Activated naive CD4-positive, alpha-beta T cell treated with anti-CD3 and anti-CD28 coated beads, Interleukin-2, amount 10 ng/mL, durations not matched to agents 7 days and 5 days (primary cell): ENCODE results near the gene TIGIT.

Experiments used
- CTCF ChIA-PET: fragments of 350-600 bp; sonication (Branson Sonifier 250); formaldehyde crosslinking; loops from one replicate; lab custom pipeline; 2021; ENCODE audit warnings: antibody characterized with exemption; lab: Charles Lee
- DNase-seq: peaks from one replicate; pipeline ENCODE4 v3.0.0-alpha.2; 2020
- H3K27ac Mint-ChIP-seq: one replicate; pipeline ENCODE4 v1.8.0; 2021; ENCODE audit warnings: mild to moderate bottlenecking, moderate library complexity, mixed read lengths
- H3K27me3 Mint-ChIP-seq: one replicate; pipeline ENCODE4 v1.8.0; 2021; ENCODE audit warnings: mild to moderate bottlenecking, mixed read lengths
- H3K36me3 Mint-ChIP-seq: one replicate; pipeline ENCODE4 v1.8.0; 2021; ENCODE audit warnings: mixed read lengths
- H3K4me1 Mint-ChIP-seq: one replicate; pipeline ENCODE4 v1.8.0; 2021; ENCODE audit warnings: mixed read lengths
- H3K4me3 Mint-ChIP-seq: one replicate; pipeline ENCODE4 v1.8.0; 2021; ENCODE audit warnings: mild to moderate bottlenecking, moderate library complexity, mixed read lengths
- H3K9me3 Mint-ChIP-seq: one replicate; pipeline ENCODE4 v1.8.0; 2021; ENCODE audit warnings: mixed read lengths

The TIGIT gene

DNA sequence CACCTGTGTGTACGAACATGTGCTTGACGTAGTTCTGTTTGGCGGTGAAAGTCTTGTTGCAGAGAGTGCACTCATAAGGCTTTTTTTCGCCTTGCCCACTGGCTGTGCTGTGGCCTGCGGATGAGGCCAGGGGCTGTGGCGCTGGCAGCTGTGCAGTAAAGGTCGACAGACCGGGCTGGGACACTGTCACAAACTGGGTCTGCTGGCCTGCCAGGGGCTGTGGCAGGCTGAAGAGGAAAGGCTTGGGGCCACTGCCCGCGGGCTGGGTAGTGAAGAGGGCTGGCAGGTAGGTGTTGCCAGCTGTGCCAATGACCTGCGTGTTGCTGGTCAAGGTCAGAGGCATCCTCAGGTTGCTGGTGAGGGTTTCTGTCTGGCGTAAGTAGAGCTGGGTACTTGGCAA lies 56.4 kb downstream of the TIGIT start:
- Mint-ChIP-seq H3K27ac (no peak overlapping the region), H3K36me3 (no peaks in the 10 kb centered on the region)

GRCh38 chr3:114350690-114351089 lies 56.9 kb downstream of the TIGIT start:
- Mint-ChIP-seq H3K27ac (no peak overlapping the region), H3K27me3 (no peaks in the 10 kb centered on the region), H3K36me3 (no peaks in the 10 kb centered on the region), H3K4me1 (peaks cover 2% of the 10 kb centered on the region), H3K4me3 (no peak overlapping the region), H3K9me3 (no peaks in the 10 kb centered on the region)
- DNase-seq, result no peak
- CTCF ChIA-PET, result no interaction called here

More for the DNA sequence above, 56.4 kb downstream of the TIGIT start:
- Mint-ChIP-seq H3K27me3 (no peaks in the 10 kb centered on the region), H3K9me3 (no peaks in the 10 kb centered on the region), H3K4me3 (no peak overlapping the region), H3K4me1 (peaks cover 3% of the 10 kb centered on the region)
- no peak for DNase-seq
- CTCF ChIA-PET, result no interaction called here

DNA sequence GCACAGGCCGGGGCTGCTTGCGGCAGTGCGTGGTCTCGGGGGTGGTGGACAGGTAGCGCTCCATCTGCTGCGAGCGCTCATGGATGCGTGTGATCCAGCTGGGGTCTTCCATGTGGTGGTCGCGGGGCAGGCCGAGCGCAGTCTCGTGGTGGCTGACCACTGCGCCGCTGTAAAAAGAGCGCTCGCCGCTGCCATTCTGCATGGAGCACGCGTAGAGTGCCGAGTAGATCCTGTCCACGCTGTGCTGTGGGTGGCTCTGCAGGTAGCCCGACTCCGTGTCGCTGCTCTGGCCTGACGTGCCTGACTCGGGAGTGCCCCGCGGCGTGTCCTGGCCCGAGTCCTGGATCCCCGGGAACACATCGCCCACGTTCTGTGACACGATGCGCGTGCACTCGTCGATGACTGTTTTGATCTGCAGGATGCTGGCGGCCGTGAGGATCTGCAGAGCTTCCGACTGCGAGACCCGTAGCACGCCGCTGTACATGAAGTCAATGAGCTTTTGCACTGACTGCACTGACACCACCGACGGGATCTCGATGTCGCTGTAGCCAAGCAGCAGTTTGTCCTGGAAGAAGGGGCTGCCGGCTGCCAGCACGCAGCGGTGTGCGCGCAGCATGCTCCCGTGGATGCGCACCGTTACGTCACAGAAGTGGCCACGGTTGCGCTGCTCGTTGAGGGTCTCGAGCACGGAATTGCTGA lies 57.4 kb downstream of the TIGIT start:
- Mint-ChIP-seq H3K27ac (no peak overlapping the region), H3K4me3 (no peak overlapping the region), H3K36me3 (no peaks in the 10 kb centered on the region), H3K9me3 (no peaks in the 10 kb centered on the region), H3K4me1 (no peaks in the 10 kb centered on the region), H3K27me3 (no peaks in the 10 kb centered on the region)
- no peak for DNase-seq
- CTCF ChIA-PET, result no interaction called here

DNA sequence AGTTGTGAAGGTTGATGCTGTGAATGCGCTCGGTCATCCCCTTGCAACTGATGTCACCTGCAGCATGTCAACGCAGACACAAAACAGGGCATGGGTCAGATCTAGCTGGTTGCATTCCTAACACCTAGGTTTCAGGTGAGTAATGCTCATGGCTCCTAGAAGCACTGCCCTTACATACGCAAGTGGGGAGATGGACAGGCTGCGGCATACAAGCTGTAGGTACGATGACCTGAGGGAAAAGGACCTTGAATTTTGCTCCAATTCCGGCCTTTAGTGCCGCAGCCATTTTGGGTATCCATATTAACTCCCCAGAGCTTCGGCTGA lies 58.0 kb downstream of the TIGIT start:
- H3K36me3 Mint-ChIP-seq, result no peaks in the 10 kb centered on the region
- no peak for DNase-seq
- H3K4me1 Mint-ChIP-seq, result no peaks in the 10 kb centered on the region
- CTCF ChIA-PET, result no interaction called here
- H3K27ac Mint-ChIP-seq, result no peak overlapping the region
- no peaks in the 10 kb centered on the region for H3K9me3 Mint-ChIP-seq
- no peak overlapping the region for H3K4me3 Mint-ChIP-seq
- H3K27me3 Mint-ChIP-seq, result no peaks in the 10 kb centered on the region

DNA sequence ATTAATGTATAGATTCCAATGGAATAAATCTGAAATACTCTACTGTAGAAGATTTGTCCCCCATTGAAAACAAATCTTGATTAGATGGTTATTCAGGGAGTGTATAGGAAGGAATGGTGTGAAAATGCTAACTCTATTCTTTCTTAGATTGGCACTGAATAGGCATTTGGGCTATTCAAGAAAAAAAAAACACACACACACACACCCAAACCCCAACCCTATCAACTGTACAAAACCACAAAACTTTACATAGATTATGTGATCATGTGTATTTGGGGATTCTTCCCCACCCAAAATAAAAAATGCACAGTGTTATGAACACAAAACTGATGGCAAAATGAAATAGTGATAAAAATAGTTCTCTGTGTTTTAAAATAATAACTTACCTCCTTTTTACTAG lies 61.8 kb downstream of the TIGIT start:
- CTCF ChIA-PET, result no interaction called here
- H3K4me1 Mint-ChIP-seq, result no peaks in the 10 kb centered on the region
- no peaks in the 10 kb centered on the region for H3K36me3 Mint-ChIP-seq
- no peak overlapping the region for H3K27ac Mint-ChIP-seq
- DNase-seq, result no peak
- H3K4me3 Mint-ChIP-seq, result no peak overlapping the region
- no peaks in the 10 kb centered on the region for H3K27me3 Mint-ChIP-seq
- no peaks in the 10 kb centered on the region for H3K9me3 Mint-ChIP-seq

DNA sequence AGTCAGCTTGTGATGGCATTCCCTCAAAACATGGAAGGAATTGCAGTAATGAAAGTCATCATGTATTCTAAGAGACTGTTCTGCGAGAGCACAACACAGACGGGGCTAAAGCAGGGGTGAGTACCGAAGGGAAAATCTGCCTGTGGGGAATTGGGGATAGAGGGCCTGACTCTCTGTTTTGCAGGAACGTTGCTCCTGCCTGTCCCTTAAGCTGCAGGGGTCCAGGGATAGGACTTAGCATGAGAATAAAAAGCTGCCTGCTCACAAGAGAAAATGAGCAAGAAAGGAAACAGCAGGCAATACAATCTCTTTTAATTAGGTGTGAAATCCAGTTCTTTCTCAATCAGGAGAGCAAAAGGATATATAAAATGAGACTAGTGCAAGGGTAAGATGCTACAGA lies 62.2 kb downstream of the TIGIT start:
- no peaks in the 10 kb centered on the region for H3K4me1 Mint-ChIP-seq
- CTCF ChIA-PET, result interaction anchor here (1.4 kb wide), 1 partner anchor 20 kb away, joined by 3 read pairs; no protein-coding TSS in a partner anchor
- no peaks in the 10 kb centered on the region for H3K27me3 Mint-ChIP-seq

GRCh38 chr3:114356525-114356924 lies 62.7 kb downstream of the TIGIT start:
- Mint-ChIP-seq H3K4me1 (no peaks in the 10 kb centered on the region), H3K4me3 (no peak overlapping the region), H3K36me3 (no peaks in the 10 kb centered on the region), H3K27ac (no peak overlapping the region), H3K27me3 (no peaks in the 10 kb centered on the region), H3K9me3 (no peaks in the 10 kb centered on the region)
- CTCF ChIA-PET, result interaction anchor here (1.4 kb wide), 1 partner anchor 21 kb away, joined by 3 read pairs; no protein-coding TSS in a partner anchor
- DNase-seq, result no peak

More for the DNA sequence above, 62.2 kb downstream of the TIGIT start:
- H3K4me3 Mint-ChIP-seq, result no peak overlapping the region
- H3K27ac Mint-ChIP-seq, result no peak overlapping the region
- DNase-seq, result no peak
- H3K9me3 Mint-ChIP-seq, result no peaks in the 10 kb centered on the region
- H3K36me3 Mint-ChIP-seq, result no peaks in the 10 kb centered on the region
